ENCODE measurements around the gene SH3BP5. TPM values are rescaled to one million over a fixed set of nuclear protein-coding genes. Genes with fewer than 3 reads are reported as not detected.

SH3BP5 gene
- total and polyA plus RNA-seq, 12 donors = 6.7 to 22.4 (median 9.8) TPM

DNA sequence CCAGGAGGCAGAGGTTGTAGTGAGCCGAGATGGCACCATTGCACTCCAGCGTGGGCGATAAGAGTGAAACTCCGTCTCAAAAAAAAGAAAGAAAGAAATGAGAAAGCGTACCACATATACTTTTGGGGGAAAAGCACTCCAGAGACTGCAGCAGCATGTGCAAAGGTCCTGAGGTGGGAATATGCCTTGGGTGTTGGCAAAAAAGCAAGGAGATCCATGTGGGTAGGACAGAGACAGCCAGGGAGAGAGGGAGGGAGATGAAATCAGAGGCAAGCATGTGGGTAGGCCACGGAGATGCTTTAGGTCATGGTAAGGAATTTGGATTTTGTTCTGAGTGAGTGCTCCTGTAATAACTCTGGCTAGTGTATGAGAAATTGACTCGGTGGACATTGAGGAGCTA is 3.7 kb upstream of the SH3BP5 start:
- ATAC-seq (no peak), DNase-seq (no peak)
- WGBS, 2 donors = 96% methylated on average over 7 of the region's 7 CpGs
- H3K9me3 ChIP-seq = no peaks in the 10 kb centered on the region
- intact Hi-C loops (cut with DNase I) = loop anchor here in 1 of 10 donors (5.0 kb wide), 1 partner anchor 41 kb away; no protein-coding TSS in a partner anchor
- no peak overlapping the region for H3K27ac ChIP-seq
- H3K27me3 ChIP-seq = no peaks in the 10 kb centered on the region
- H3K4me1 ChIP-seq = peaks cover 0 to 30% (median 12%) of the 10 kb centered on the region in 9 donors
- no peaks in the 10 kb centered on the region for H3K36me3 ChIP-seq
- H3K4me3 ChIP-seq = no peak overlapping the region
- TF ChIP-seq CTCF (IDR thresholded peaks at IDR 0.05) = no peak

- ATAC-seq (no peak), DNase-seq (no peak)
- TF ChIP-seq CTCF (IDR thresholded peaks at IDR 0.05) = no peak
- no peak overlapping the region for H3K27ac ChIP-seq
- no peak overlapping the region for H3K4me3 ChIP-seq
- intact Hi-C loops (cut with DNase I) = loop anchor here (2.0 to 5.0 kb wide), 5 partner anchors 43 to 67 kb away; no protein-coding TSS in a partner anchor
- H3K4me1 ChIP-seq = peaks cover 0 to 37% (median 32%) of the 10 kb centered on the region in 9 donors
- no peaks in the 10 kb centered on the region for H3K27me3 ChIP-seq
- peaks cover 0 to 12% (median 0%) of the 10 kb centered on the region in 9 donors for H3K36me3 ChIP-seq
- H3K9me3 ChIP-seq = no peaks in the 10 kb centered on the region
Measured at GRCh38 chr3:15333956-15334263, 1.5 kb upstream of the SH3BP5 start.

- ATAC-seq = no peak
- Histone ChIP-seq H3K27ac (peak overlapping the region in 6 of 10 donors; percentile 84 to 97 (median 89)), H3K36me3 (peaks cover 0 to 18% (median 0%) of the 10 kb centered on the region in 9 donors), H3K4me3 (peak overlapping the region in 7 of 10 donors; percentile 68 to 98 (median 82)), H3K9me3 (no peaks in the 10 kb centered on the region), H3K4me1 (peaks cover 0 to 43% (median 37%) of the 10 kb centered on the region in 9 donors), H3K27me3 (no peaks in the 10 kb centered on the region)
- DNase-seq = no peak
- WGBS, 2 donors = 87 to 94% methylated on average over 10 of the region's 10 CpGs
- intact Hi-C loops (cut with DNase I) = loop anchor here (2.0 to 5.0 kb wide), 5 partner anchors 44 to 67 kb away; no protein-coding TSS in a partner anchor
- no peak for TF ChIP-seq CTCF (IDR thresholded peaks at IDR 0.05)
Measured at GRCh38 chr3:15333099-15333955, 941 bp upstream of the SH3BP5 start.

DNA sequence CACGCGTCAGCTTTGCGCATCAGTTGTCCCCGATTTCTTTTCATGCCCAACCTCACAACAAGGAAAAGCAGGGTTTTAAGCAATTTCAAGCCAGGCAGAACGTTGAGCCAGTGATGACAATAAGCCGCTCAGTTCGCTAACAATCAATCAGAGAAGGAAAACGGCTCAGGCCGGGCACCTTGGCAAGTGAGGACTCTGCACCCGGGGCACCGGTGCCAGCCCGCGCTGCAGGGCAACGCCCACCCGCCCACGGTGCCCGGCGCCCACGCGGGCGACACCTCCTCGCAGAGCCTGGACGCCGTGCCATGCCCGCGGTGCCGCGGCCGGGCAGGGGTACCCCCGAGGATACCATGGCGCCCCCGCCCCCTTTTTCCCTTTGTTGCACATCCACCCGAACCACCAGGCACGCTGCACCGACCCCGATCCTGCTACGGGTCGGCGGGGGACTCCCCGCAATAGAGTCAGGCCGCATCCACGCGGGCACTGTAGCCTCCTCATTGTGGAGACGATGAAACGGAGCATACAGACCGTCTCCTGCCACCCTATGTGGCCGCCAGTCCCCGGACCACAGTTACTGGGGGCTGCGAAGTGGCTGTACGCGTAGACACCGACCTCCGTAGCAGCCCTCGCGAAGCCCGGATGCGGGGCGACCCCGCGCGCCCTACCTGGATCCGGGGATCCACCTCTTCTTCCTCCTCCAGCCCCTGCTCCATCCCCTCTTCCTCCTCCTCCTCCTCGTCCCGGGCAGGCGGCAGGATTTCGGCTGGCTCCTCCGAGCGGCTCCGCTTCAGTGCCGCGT is 581 bp downstream of the SH3BP5 start:
- peak overlapping the region in 9 of 10 donors; percentile 69 to 97 (median 87) for H3K27ac ChIP-seq
- no peaks in the 10 kb centered on the region for H3K27me3 ChIP-seq
- H3K36me3 ChIP-seq = peaks cover 0 to 32% (median 0%) of the 10 kb centered on the region in 9 donors
- TF ChIP-seq CTCF (IDR thresholded peaks at IDR 0.05) = no peak
- intact Hi-C loops (cut with DNase I) = loop anchor here (1.0 to 5.0 kb wide), 6 partner anchors 45 to 65 kb away; no protein-coding TSS in a partner anchor
- no peaks in the 10 kb centered on the region for H3K9me3 ChIP-seq
- ATAC-seq = peak; percentile 3 to 45 (median 23)
- DNase-seq = peak in 1 of 2 donors; percentile 25
- peak overlapping the region; percentile 68 to 98 (median 85) for H3K4me3 ChIP-seq
- WGBS, 2 donors = 3 to 5% methylated on average over 68 to 71 of the region's 71 CpGs
- H3K4me1 ChIP-seq = peaks cover 0 to 58% (median 50%) of the 10 kb centered on the region in 9 donors
